22Rv1 (cell line): ENCODE results near the gene SPECC1.

ENCODE experiments used
- H3K27ac ChIP-seq: fragments of 450-650 bp; 2 replicates; pipeline ENCODE4 v1.5.1; 2017
- CTCF ChIP-seq: fragments of 450-650 bp; IDR thresholded peaks from 2 replicates; pipeline ENCODE4 v1.5.1; 2017; ENCODE audit warnings: mild to moderate bottlenecking
- ZFX ChIP-seq: fragments of 450-650 bp; IDR thresholded peaks from 2 replicates; pipeline ENCODE4 v1.6.1; 2017; ENCODE audit warnings: antibody characterized with exemption, borderline replicate concordance

The SPECC1 gene

DNA sequence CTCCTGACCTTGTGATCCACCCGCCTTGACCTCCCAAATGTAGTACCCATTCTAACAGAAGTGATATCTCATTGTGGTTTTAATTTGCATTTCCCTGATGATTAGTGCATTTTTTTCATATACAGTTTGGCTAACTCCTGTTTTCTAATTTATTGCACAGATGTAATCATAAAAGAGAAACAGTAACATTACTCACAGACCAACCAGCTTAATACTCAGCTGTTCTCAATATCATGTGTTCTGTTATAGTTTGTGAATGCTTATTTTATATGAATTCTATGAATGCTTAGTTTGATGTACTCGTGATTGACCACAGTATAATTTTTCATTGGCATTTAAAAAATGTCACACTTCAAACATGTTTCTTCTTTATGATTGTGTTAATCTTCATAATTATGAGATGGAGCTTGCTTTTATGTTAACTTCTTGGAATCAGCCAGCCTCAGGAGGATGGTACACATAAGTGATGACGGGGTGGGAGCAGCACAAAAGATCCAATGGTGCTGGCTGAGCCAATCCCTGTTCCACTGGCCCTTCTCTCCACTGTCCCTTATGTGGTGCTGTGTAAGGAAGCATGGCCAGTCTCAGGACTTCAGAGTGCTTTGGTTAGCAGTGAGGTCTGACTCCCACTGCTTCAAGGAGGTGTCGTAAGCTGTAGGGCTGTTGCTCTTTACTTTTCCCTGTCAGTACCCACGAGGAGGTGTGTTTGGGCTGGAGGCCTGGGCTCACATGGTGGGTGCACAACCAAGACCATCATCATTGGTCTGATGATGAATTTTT is 191.0 kb downstream of the SPECC1 start:
- no peak overlapping the region for H3K27ac ChIP-seq
- no peak for TF ChIP-seq ZFX
- no peak for TF ChIP-seq CTCF

DNA sequence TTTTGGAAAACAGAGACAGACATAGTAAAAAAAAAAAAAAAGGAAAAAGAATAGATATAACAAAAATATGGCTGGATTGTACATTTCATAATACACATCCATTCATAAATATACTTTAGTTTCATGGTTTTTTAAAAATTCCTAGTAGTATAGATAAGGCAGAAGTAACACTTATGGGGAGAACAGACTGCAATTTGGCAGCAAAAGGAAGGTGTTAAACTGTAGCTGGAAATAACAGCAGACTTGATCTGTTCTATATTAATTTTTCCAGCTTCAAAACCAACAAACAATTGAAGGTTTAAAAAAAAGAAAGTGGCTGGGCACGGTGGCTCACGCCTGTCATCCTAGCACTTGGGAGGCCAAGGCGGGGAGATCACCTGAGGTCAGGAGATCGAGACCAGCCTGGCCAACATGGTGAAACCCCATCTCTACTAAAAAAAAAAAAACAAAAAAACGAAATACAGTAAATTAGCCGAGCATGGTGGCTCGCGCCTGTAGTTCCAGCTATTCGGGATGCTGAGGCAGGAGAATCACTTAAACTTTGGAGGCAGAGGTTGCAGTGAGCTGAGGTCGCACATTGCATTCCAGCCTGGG is 191.8 kb downstream of the SPECC1 start:
- TF ChIP-seq ZFX: no peak
- no peak for TF ChIP-seq CTCF
- no peak overlapping the region for H3K27ac ChIP-seq

GRCh38 chr17:20202141-20202621 is 193.0 kb downstream of the SPECC1 start:
- TF ChIP-seq ZFX (no peak), CTCF (no peak)
- no peak overlapping the region for H3K27ac ChIP-seq

DNA sequence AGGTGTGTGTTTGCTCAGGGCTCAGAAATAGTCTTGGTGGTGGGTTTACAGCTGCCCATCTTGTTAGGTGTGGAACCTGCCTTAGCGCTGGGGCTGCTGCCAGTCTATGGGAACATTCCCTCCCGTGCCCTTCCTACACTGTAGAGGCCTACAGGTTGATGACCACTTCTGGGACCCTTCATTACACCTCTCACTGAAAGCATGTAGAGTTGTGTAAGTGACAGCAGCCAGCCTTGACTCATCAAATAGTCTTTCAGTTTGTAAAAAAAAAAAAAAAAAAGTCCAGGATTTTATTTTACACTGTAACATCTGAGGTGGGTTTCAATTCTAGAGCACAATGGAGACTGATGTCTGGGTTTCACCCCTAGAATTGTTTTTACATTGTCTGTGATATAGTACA is 193.9 kb downstream of the SPECC1 start:
- TF ChIP-seq CTCF (no peak), ZFX (no peak)
- H3K27ac ChIP-seq: no peak overlapping the region

- H3K27ac ChIP-seq: no peak overlapping the region
- TF ChIP-seq CTCF: no peak
- TF ChIP-seq ZFX: no peak
These were observed 194.7 kb downstream of the SPECC1 start for GRCh38 chr17:20203761-20204263.

GRCh38 chr17:20205609-20206008 is 196.4 kb downstream of the SPECC1 start:
- no peak overlapping the region for H3K27ac ChIP-seq
- TF ChIP-seq ZFX (no peak), CTCF (no peak)

- TF ChIP-seq ZFX (no peak), CTCF (no peak)
- no peak overlapping the region for H3K27ac ChIP-seq
These were observed 196.9 kb downstream of the SPECC1 start for GRCh38 chr17:20206068-20206467.
